ENCODE results near the gene ABHD17B. TPM values are rescaled to one million over a fixed set of nuclear protein-coding genes. Genes with fewer than 3 reads are reported as not detected.
A peak's percentile ranks its signal among the peaks of the same experiment; 100 is the strongest.

Gene ABHD17B
- total RNA-seq, 2 experiments from 2014 or later, result 15.5 to 16.5 TPM

GRCh38 chr9:71916834-71917534 is 6.0 kb upstream of the ABHD17B start:
- Mint-ChIP-seq H3K9me3 (no peaks in the 10 kb centered on the region), H3K36me3 (ENCODE audit: low read depth) (peaks cover 10% of the 10 kb centered on the region), H3K4me1 (ENCODE audit: low read depth) (peaks cover 46% of the 10 kb centered on the region), H3K27me3 (no peaks in the 10 kb centered on the region), H3K4me3 (no peak overlapping the region), H3K27ac (no peak overlapping the region)
- CTCF ChIA-PET, result interaction anchor here (1.3 to 2.3 kb wide), 2 partner anchors 98 to 108 kb away, joined by 4 to 10 read pairs; no protein-coding TSS in a partner anchor
- ATAC-seq (peak; percentile 85), DNase-seq (peak; percentile 37)
- TF ChIP-seq CTCF (IDR thresholded peaks at IDR 0.05), result no peak
- POLR2A ChIA-PET, result interaction anchor here (1.0 to 1.3 kb wide), 2 partner anchors 11 to 18 kb away, joined by 3 read pairs; no protein-coding TSS in a partner anchor
- intact Hi-C loops (cut with micrococcal nuclease), result no loop called here

- Mint-ChIP-seq H3K9me3 (no peaks in the 10 kb centered on the region), H3K4me3 (no peak overlapping the region), H3K27me3 (no peaks in the 10 kb centered on the region), H3K27ac (no peak overlapping the region), H3K4me1 (ENCODE audit: low read depth) (peaks cover 50% of the 10 kb centered on the region), H3K36me3 (ENCODE audit: low read depth) (peaks cover 9% of the 10 kb centered on the region)
- DNase-seq, result no peak
- no peak for TF ChIP-seq CTCF (IDR thresholded peaks at IDR 0.05)
- ChIA-PET CTCF (interaction anchor here (1.1 to 2.3 kb wide), 2 partner anchors 9 to 96 kb away, joined by 3 to 10 read pairs; no protein-coding TSS in a partner anchor), POLR2A (interaction anchor here (0.9 to 1.3 kb wide), 2 partner anchors 10 to 39 kb away, joined by 3 read pairs; no protein-coding TSS in a partner anchor)
- intact Hi-C loops (cut with micrococcal nuclease), result no loop called here
- no peak for ATAC-seq
Observed at GRCh38 chr9:71915495-71915894, 4.5 kb upstream of the ABHD17B start.

- H3K27ac Mint-ChIP-seq, result peak overlapping the region; percentile 97
- peak overlapping the region; percentile 100 for H3K4me3 Mint-ChIP-seq
- H3K9me3 Mint-ChIP-seq, result no peaks in the 10 kb centered on the region
- no peak for DNase-seq
- peaks cover 5% of the 10 kb centered on the region for H3K36me3 Mint-ChIP-seq (ENCODE audit: low read depth)
- POLR2A ChIA-PET, result interaction anchor here (0.9 to 2.2 kb wide), 8 partner anchors 13 to 454 kb away, joined by 3 to 6 read pairs (median 4); no protein-coding TSS in a partner anchor
- intact Hi-C loops (cut with micrococcal nuclease), result loop anchor here (5.0 kb wide), 2 partner anchors 50 to 95 kb away; no protein-coding TSS in a partner anchor
- no peak for TF ChIP-seq CTCF (IDR thresholded peaks at IDR 0.05)
- H3K27me3 Mint-ChIP-seq, result no peaks in the 10 kb centered on the region
- ATAC-seq, result no peak
- H3K4me1 Mint-ChIP-seq (ENCODE audit: low read depth), result peaks cover 61% of the 10 kb centered on the region
- CTCF ChIA-PET, result interaction anchor here (1.5 to 1.9 kb wide), 2 partner anchors 93 to 105 kb away, joined by 5 to 6 read pairs; no protein-coding TSS in a partner anchor
Observed at GRCh38 chr9:71911908-71912335, 929 bp upstream of the ABHD17B start.

GRCh38 chr9:71910650-71911060 is 338 bp downstream of the ABHD17B start:
- intact Hi-C loops (cut with micrococcal nuclease), result loop anchor here (5.0 kb wide), 2 partner anchors 48 to 93 kb away; no protein-coding TSS in a partner anchor
- H3K9me3 Mint-ChIP-seq, result no peaks in the 10 kb centered on the region
- ChIA-PET CTCF (interaction anchor here (0.9 to 1.9 kb wide), 5 partner anchors 92 to 128 kb away, joined by 3 to 6 read pairs (median 5); no protein-coding TSS in a partner anchor), POLR2A (interaction anchor here (0.6 to 2.2 kb wide), 9 partner anchors 10 to 144 kb away, joined by 3 to 7 read pairs (median 5); no protein-coding TSS in a partner anchor)
- ATAC-seq (peak; percentile 3), DNase-seq (no peak)
- TF ChIP-seq CTCF (IDR thresholded peaks at IDR 0.05), result no peak
- peak overlapping the region; percentile 100 for H3K4me3 Mint-ChIP-seq
- H3K27ac Mint-ChIP-seq, result peak overlapping the region; percentile 97
- H3K36me3 Mint-ChIP-seq (ENCODE audit: low read depth), result peaks cover 5% of the 10 kb centered on the region
- H3K27me3 Mint-ChIP-seq, result no peaks in the 10 kb centered on the region
- peaks cover 57% of the 10 kb centered on the region for H3K4me1 Mint-ChIP-seq (ENCODE audit: low read depth)

All from activated CD8-positive, alpha-beta T cell treated with anti-CD3 and anti-CD28 coated beads for 36 hours (primary cell).